SK-N-SH (cell line): ENCODE measurements around the gene MGAT4B. TPM values are rescaled to one million over a fixed set of nuclear protein-coding genes. Genes with fewer than 3 reads are reported as not detected.

Experiments
- CTCF ChIA-PET: fragments of 300-600, 350-600 bp; formaldehyde crosslinking; extraction: SDS; loops from one replicate; lab custom pipeline; 2021; lab: Yijun Ruan, JAX
- POLR2A ChIA-PET: fragments of 350-600 bp; sonication (Branson Sonifier 250); formaldehyde crosslinking; extraction: SDS; loops from one replicate; lab custom pipeline; 2020; ENCODE audit warnings: antibody characterized with exemption, inconsistent platforms; lab: Yijun Ruan, JAX
- DNase-seq: peaks from one replicate; pipeline ENCODE4 v3.0.0; 2012
- H2AFZ ChIP-seq: fragments of 200-600 bp; sonication (generic); 2 replicates; pipeline ENCODE4 v1.8.1; 2016; ENCODE audit warnings: antibody characterized with exemption, mild to moderate bottlenecking, low read depth
- H3F3A ChIP-seq: fragments of 200-600 bp; sonication (generic); replicated peaks from 2 replicates; pipeline ENCODE3; 2016; ENCODE audit warnings: antibody characterized with exemption, mild to moderate bottlenecking; ENCODE audit not compliant: insufficient read depth
- H3K27ac ChIP-seq, 2 experiments: fragments of 200-500 bp in 1 of 2; fragments of 200-600 bp in 1 of 2; sonication (Bioruptor generic) in 1 of 2; sonication (generic), shearing (Covaris generic) in 1 of 2; 2 replicates each; pipeline versions ENCODE4 v1.5.1 to v1.6.1; 2014 to 2016; ENCODE audit warnings: low read depth in 2 of 2, inconsistent platforms in 1 of 2, low read length in 1 of 2, mild to moderate bottlenecking in 1 of 2, mixed read lengths in 1 of 2
- H3K27me3 ChIP-seq: fragments of 200-600 bp; sonication (generic), shearing (Covaris generic); 2 replicates; pipeline ENCODE4 v1.6.1; 2016; ENCODE audit warnings: mixed run types; ENCODE audit not compliant: insufficient read depth
- H3K36me3 ChIP-seq, 2 experiments: fragments of 200-500 bp in 1 of 2; fragments of 200-600 bp in 1 of 2; sonication (Bioruptor generic) in 1 of 2; sonication (generic) in 1 of 2; replicated peaks in 1 of 2; 2 replicates each; pipeline versions ENCODE3 to v1.5.1; 2014 to 2016; ENCODE audit warnings: low read length in 1 of 2, mild to moderate bottlenecking in 1 of 2; ENCODE audit not compliant: insufficient read depth in 2 of 2, control insufficient read depth in 1 of 2
- H3K4me1 ChIP-seq, 2 experiments: fragments of 200-500 bp in 1 of 2; fragments of 200-600 bp in 1 of 2; sonication (Bioruptor generic) in 1 of 2; sonication (generic), shearing (Covaris generic) in 1 of 2; 2 replicates each; pipeline versions ENCODE4 v1.5.1 to v1.6.1; 2014 to 2016; ENCODE audit warnings: low read depth in 1 of 2, low read length in 1 of 2, mixed run types in 1 of 2; ENCODE audit not compliant: insufficient read depth in 2 of 2, control insufficient read depth in 1 of 2
- H3K4me2 ChIP-seq: fragments of 200-600 bp; sonication (generic), shearing (Covaris generic); 2 replicates; pipeline ENCODE4 v1.6.1; 2017; ENCODE audit warnings: mixed run types
- H3K4me3 ChIP-seq, 2 experiments: fragments of 200-500 bp in 1 of 2; fragments of 200-600 bp in 1 of 2; sonication (Bioruptor generic) in 1 of 2; sonication (generic), shearing (Covaris generic) in 1 of 2; 2 replicates each; pipeline versions ENCODE4 v1.5.1 to v1.8.1; 2014 to 2016; ENCODE audit warnings: low read depth in 2 of 2, inconsistent platforms in 1 of 2, low read length in 1 of 2, mild to moderate bottlenecking in 1 of 2, mixed read lengths in 1 of 2, moderate library complexity in 1 of 2
- H3K79me2 ChIP-seq: fragments of 200-600 bp; sonication (generic); 2 replicates; pipeline ENCODE4 v1.8.1; 2017; ENCODE audit warnings: mild to moderate bottlenecking; ENCODE audit not compliant: insufficient read depth
- H3K9ac ChIP-seq: fragments of 200-600 bp; sonication (generic); 2 replicates; pipeline ENCODE4 v1.6.1; 2017; ENCODE audit warnings: mixed run types
- H3K9me2 ChIP-seq: fragments of 200-600 bp; sonication (generic); 2 replicates; pipeline ENCODE4 v1.6.1; 2017; ENCODE audit warnings: mixed run types
- H3K9me3 ChIP-seq: fragments of 200-600 bp; sonication (generic); 2 replicates; pipeline ENCODE4 v1.6.1; 2017; ENCODE audit warnings: mixed run types, mild to moderate bottlenecking, moderate library complexity
- H4K20me1 ChIP-seq: fragments of 200-600 bp; sonication (generic); 2 replicates; pipeline ENCODE4 v1.6.1; 2017; ENCODE audit warnings: mild to moderate bottlenecking, mixed run types; ENCODE audit not compliant: insufficient read depth
- ELF1 ChIP-seq: IDR thresholded peaks from 2 replicates; pipeline ENCODE4 v1.4.0; 2012
- EP300 ChIP-seq, 2 experiments: IDR thresholded peaks; 2 replicates each; pipeline versions ENCODE4 v1.4.0 to v1.6.1; 2012; ENCODE audit warnings: borderline replicate concordance in 1 of 2, low read depth in 1 of 2, low read length in 1 of 2
- FOSL2 ChIP-seq: IDR thresholded peaks from 2 replicates; pipeline ENCODE4 v1.4.0; 2012; ENCODE audit warnings: low read depth, mild to moderate bottlenecking, moderate library complexity, borderline replicate concordance
- GABPA ChIP-seq: IDR thresholded peaks from 2 replicates; pipeline ENCODE4 v1.4.0; 2012; ENCODE audit warnings: low read depth, mild to moderate bottlenecking
- GATA2 ChIP-seq: sonication (generic); formaldehyde crosslinking; IDR thresholded peaks from 2 replicates; pipeline ENCODE4 v1.5.0; 2020; ENCODE audit warnings: mild to moderate bottlenecking, missing genetic modification reagents
- MAX ChIP-seq: IDR thresholded peaks from 2 replicates; pipeline ENCODE4 v1.4.0; 2012; ENCODE audit warnings: low read depth
- MEF2A ChIP-seq: IDR thresholded peaks from 2 replicates; pipeline ENCODE4 v1.4.0; 2012; ENCODE audit warnings: low read depth, borderline replicate concordance
- MXI1 ChIP-seq: IDR thresholded peaks from 2 replicates; pipeline ENCODE4 v1.6.1; 2012; ENCODE audit warnings: mild to moderate bottlenecking, low read depth, low read length, improper control_type of control experiment
- NFIC ChIP-seq: IDR thresholded peaks from 2 replicates; pipeline ENCODE4 v1.4.0; 2012; ENCODE audit warnings: borderline replicate concordance
- NRF1 ChIP-seq: IDR thresholded peaks from 2 replicates; pipeline ENCODE4 v1.6.1; 2012; ENCODE audit warnings: low read depth, mild to moderate bottlenecking, low read length
- POLR2AphosphoS5 ChIP-seq: IDR thresholded peaks from 2 replicates; pipeline ENCODE4 v1.6.1; 2012; ENCODE audit warnings: low read depth, low read length
- RAD21 ChIP-seq: IDR thresholded peaks from 2 replicates; pipeline ENCODE4 v1.6.1; 2012; ENCODE audit warnings: mild to moderate bottlenecking, low read length
- RCOR1 ChIP-seq: fragments of 150-350 bp; IDR thresholded peaks from 2 replicates; pipeline ENCODE4 v1.6.1; 2017; ENCODE audit warnings: antibody characterized with exemption, low read length
- RXRA ChIP-seq: IDR thresholded peaks from 2 replicates; pipeline ENCODE4 v1.4.0; 2012; ENCODE audit warnings: low read depth, mild to moderate bottlenecking, borderline replicate concordance
- SIN3A ChIP-seq: IDR thresholded peaks from 2 replicates; pipeline ENCODE4 v1.6.1; 2012; ENCODE audit warnings: low read depth, mild to moderate bottlenecking, low read length, moderate library complexity, borderline replicate concordance
- TEAD4 ChIP-seq: IDR thresholded peaks from 2 replicates; pipeline ENCODE4 v1.4.0; 2012; ENCODE audit warnings: mild to moderate bottlenecking, borderline replicate concordance; ENCODE audit not compliant: insufficient read depth
- USF1 ChIP-seq: IDR thresholded peaks from 2 replicates; pipeline ENCODE4 v1.4.0; 2012; ENCODE audit warnings: low read depth, borderline replicate concordance
- USF2 ChIP-seq: fragments of 150-350 bp; IDR thresholded peaks from 2 replicates; pipeline ENCODE4 v1.6.1; 2017; ENCODE audit warnings: antibody characterized with exemption, low read length, low read depth, borderline replicate concordance
- ZBTB33 ChIP-seq: IDR thresholded peaks from 2 replicates; pipeline ENCODE4 v1.4.0; 2012; ENCODE audit warnings: low read depth, borderline replicate concordance
- WGBS: methylation state at CpG from one replicate; pipeline ENCODE4 v1.1.6; 2017; ENCODE audit warnings: low lambda C conversion rate; 5-methylcytosine and 5-hydroxymethylcytosine counted together
- polyA plus RNA-seq, 3 experiments: library from polyadenylated mRNA; depleted of rRNA; stranded (reverse); fragments of >200 nt; gene quantifications; 2 replicates each; pipeline ENCODE4 v1.2.3, GENCODE V29; 2012

MGAT4B gene
- polyA plus RNA-seq, 1 of the 3 experiments (the other 2 are of a cell fraction) = 190 TPM

GRCh38 chr5:179769271-179769670 lies 37.4 kb downstream of the MGAT4B start:
- Histone ChIP-seq H3K79me2 (peaks cover 65% of the 10 kb centered on the region), H3K9me3 (no peaks in the 10 kb centered on the region), H3K36me3 (peaks cover 44 to 47% of the 10 kb centered on the region in 2 experiments), H3K4me3 (no peak overlapping the region), H3K9ac (no peak overlapping the region), H3K27me3 (no peaks in the 10 kb centered on the region)
- 93% methylated on average over 5 of the region's 6 CpGs for WGBS
- no peak for DNase-seq
- POLR2A ChIA-PET = no interaction called here
- TF ChIP-seq RCOR1 (no peak), USF2 (no peak), MXI1 (no peak), GATA2 (CRISPR knock-in tag) (no peak), NRF1 (no peak), MEF2A (no peak), RAD21 (no peak), GABPA (no peak), RXRA (no peak), ELF1 (no peak), POLR2AphosphoS5 (no peak), TEAD4 (no peak), ZBTB33 (no peak), MAX (no peak), NFIC (no peak)
- TF ChIP-seq, all 33 proteins: peak for 0
- H3K4me2 ChIP-seq = no peak overlapping the region
- no peaks in the 10 kb centered on the region for H3K9me2 ChIP-seq
- H2AFZ ChIP-seq = no peak overlapping the region
- CTCF ChIA-PET = interaction anchor here (0.9 to 1.7 kb wide), 5 partner anchors 8 to 28 kb away, joined by 3 to 6 read pairs (median 3); no protein-coding TSS in a partner anchor
- H4K20me1 ChIP-seq = no peaks in the 10 kb centered on the region; the same call in 1 of the 2 replicates
- no peak overlapping the region for H3K27ac ChIP-seq
- peaks cover 19 to 31% of the 10 kb centered on the region in 2 experiments; a peak in 3 of 4 replicates for H3K4me1 ChIP-seq
- H3F3A ChIP-seq = peaks cover 18% of the 10 kb centered on the region

- Histone ChIP-seq H3K9me3 (no peaks in the 10 kb centered on the region), H4K20me1 (peaks cover 2% of the 10 kb centered on the region; the same call in 1 of the 2 replicates)
- CTCF ChIA-PET = interaction anchor here (1.0 to 2.3 kb wide), 9 partner anchors 9 to 119 kb away, joined by 3 to 6 read pairs (median 3); no protein-coding TSS in a partner anchor
Observed at GRCh38 chr5:179768326-179769085, 38.2 kb downstream of the MGAT4B start.

More at GRCh38 chr5:179768326-179769085, 38.2 kb downstream of the MGAT4B start:
- TF ChIP-seq FOSL2 (no peak), RAD21 (no peak), USF1 (no peak), EP300 (IDR thresholded peaks at IDR 0.05; ENCODE audit: borderline replicate concordance in 1 of 2, low read depth in 1 of 2, low read length in 1 of 2) (no peak), MAX (no peak), ZBTB33 (no peak), SIN3A (no peak)
- Histone ChIP-seq H3K36me3 (peaks cover 40 to 44% of the 10 kb centered on the region in 2 experiments), H3K9me2 (no peaks in the 10 kb centered on the region), H3K4me3 (no peak overlapping the region), H3K79me2 (peaks cover 72% of the 10 kb centered on the region), H3K9ac (no peak overlapping the region), H3K4me2 (no peak overlapping the region), H2AFZ (no peak overlapping the region), H3K4me1 (peaks cover 24 to 37% of the 10 kb centered on the region in 2 experiments; a peak in 3 of 4 replicates), H3K27ac (no peak overlapping the region), H3K27me3 (no peaks in the 10 kb centered on the region), H3F3A (peaks cover 21% of the 10 kb centered on the region)
- DNase-seq = peak; percentile 34
- 97% methylated on average over 18 of the region's 18 CpGs for WGBS
- POLR2A ChIA-PET = no interaction called here
